H1 (cell line): ENCODE results near the gene SRPRA. TPM values are rescaled to one million over a fixed set of nuclear protein-coding genes. Genes with fewer than 3 reads are reported as not detected.

Source experiments
- CTCF ChIA-PET: fragments of 300-600 bp; sonication (Branson Sonifier 250); formaldehyde crosslinking; loops from one replicate; lab custom pipeline; 2021; ENCODE audit not compliant: partially characterized antibody; lab: Charles Lee
- POLR2A ChIA-PET: fragments of 300-600 bp; sonication (Branson Sonifier 250); formaldehyde crosslinking; loops from one replicate; lab custom pipeline; 2021; ENCODE audit warnings: inconsistent platforms; ENCODE audit not compliant: partially characterized antibody; lab: Charles Lee
- DNase-seq, 2 experiments: peaks; one replicate each; pipeline versions ENCODE4 v3.0.0 to v3.0.0-alpha.2; 2010 to 2022; ENCODE audit warnings: low spot score in 2 of 2, low read depth in 1 of 2, mixed read lengths in 1 of 2
- FAIRE-seq: peaks from 2 replicates; lab custom pipeline; 2011; peaks lifted over from hg19 to GRCh38; lab: Jason Lieb, UNC
- H2AFZ ChIP-seq: 2 replicates; pipeline ENCODE4 v1.8.1; 2012; ENCODE audit warnings: low read length, inconsistent platforms
- H2AK5ac ChIP-seq: 2 replicates; pipeline ENCODE4 v1.6.1; 2013; ENCODE audit warnings: low read depth, low read length
- H2BK120ac ChIP-seq: replicated peaks from 2 replicates; pipeline ENCODE3; 2013; ENCODE audit warnings: low read depth, low read length, inconsistent platforms
- H2BK12ac ChIP-seq: 2 replicates; pipeline ENCODE4 v1.6.1; 2013; ENCODE audit warnings: low read depth, low read length
- H2BK15ac ChIP-seq: 2 replicates; pipeline ENCODE4 v1.6.1; 2013; ENCODE audit warnings: low read length
- H2BK20ac ChIP-seq: 2 replicates; pipeline ENCODE4 v1.6.1; 2013; ENCODE audit warnings: low read length
- H2BK5ac ChIP-seq: 2 replicates; pipeline ENCODE4 v1.6.1; 2013; ENCODE audit warnings: low read depth, low read length
- H3K14ac ChIP-seq: 2 replicates; pipeline ENCODE4 v1.6.1; 2013; ENCODE audit warnings: inconsistent platforms; ENCODE audit not compliant: insufficient read length
- H3K18ac ChIP-seq: 2 replicates; pipeline ENCODE4 v1.6.1; 2013; ENCODE audit warnings: low read length; ENCODE audit errors: extremely low read depth
- H3K23ac ChIP-seq: 2 replicates; pipeline ENCODE4 v1.6.1; 2013; ENCODE audit warnings: inconsistent platforms; ENCODE audit not compliant: insufficient read length
- H3K23me2 ChIP-seq: 2 replicates; pipeline ENCODE4 v1.6.1; 2013; ENCODE audit warnings: low read depth, low read length
- H3K27ac ChIP-seq: 2 replicates; pipeline ENCODE4 v1.6.1; 2011; ENCODE audit warnings: low read depth, low read length, inconsistent platforms
- H3K27me3 ChIP-seq, 4 experiments: replicated peaks in 1 of 4; 1 replicate in 1 of 4; 2 replicates in 3 of 4; pipeline versions ENCODE4 v1.6.1 to v1.8.1; 2011 to 2013; ENCODE audit warnings: low read length in 3 of 4, mild to moderate bottlenecking in 3 of 4, inconsistent platforms in 2 of 4, mixed read lengths in 2 of 4, moderate library complexity in 1 of 4; ENCODE audit not compliant: control insufficient read depth in 3 of 4, insufficient read depth in 3 of 4; ENCODE audit errors: extremely low read depth in 1 of 4
- H3K36me3 ChIP-seq, 4 experiments: 2 replicates each; pipeline versions ENCODE4 v1.6.1 to v1.8.1; 2011 to 2013; ENCODE audit warnings: mild to moderate bottlenecking in 4 of 4, low read length in 3 of 4, moderate library complexity in 2 of 4, control low read depth in 1 of 4, inconsistent platforms in 1 of 4; ENCODE audit not compliant: insufficient read depth in 4 of 4, control insufficient read depth in 2 of 4
- H3K4ac ChIP-seq: replicated peaks from 2 replicates; pipeline ENCODE3; 2013; ENCODE audit warnings: low read length, low read depth, mixed read lengths, inconsistent platforms; ENCODE audit not compliant: insufficient read length
- H3K4me1 ChIP-seq, 4 experiments: replicated peaks in 1 of 4; 1 replicate in 1 of 4; 2 replicates in 3 of 4; pipeline versions ENCODE4 v1.6.1 to v1.8.1; 2011 to 2013; ENCODE audit warnings: low read length in 3 of 4, inconsistent platforms in 2 of 4, mixed read lengths in 1 of 4; ENCODE audit not compliant: insufficient read depth in 4 of 4, control insufficient read depth in 3 of 4
- H3K4me2 ChIP-seq, 2 experiments: 2 replicates each; pipeline versions ENCODE4 v1.6.1 to v1.8.1; 2011 to 2013; ENCODE audit warnings: low read depth in 2 of 2, low read length in 2 of 2, control low read depth in 1 of 2, inconsistent platforms in 1 of 2, mild to moderate bottlenecking in 1 of 2; ENCODE audit not compliant: insufficient read depth in 1 of 2
- H3K4me3 ChIP-seq, 4 experiments: fragments of 200-600, 300-600 bp in 1 of 4; sonication (generic), shearing (Covaris generic), sonication (Bioruptor Twin) in 1 of 4; 2 replicates each; pipeline versions ENCODE4 v1.5.1 to v1.8.1; 2011 to 2016; ENCODE audit warnings: low read length in 4 of 4, low read depth in 3 of 4, control low read depth in 2 of 4, inconsistent platforms in 2 of 4, mild to moderate bottlenecking in 2 of 4, mixed read lengths in 1 of 4, moderate library complexity in 1 of 4; ENCODE audit not compliant: insufficient read depth in 2 of 4; ENCODE audit errors: extremely low read depth in 1 of 4
- H3K56ac ChIP-seq: replicated peaks from 2 replicates; pipeline ENCODE3; 2013; ENCODE audit warnings: low read depth, mild to moderate bottlenecking, mixed read lengths, low read length, inconsistent platforms; ENCODE audit not compliant: insufficient read length
- H3K79me1 ChIP-seq: 2 replicates; pipeline ENCODE4 v1.6.1; 2013; ENCODE audit warnings: low read depth, low read length, control low read depth
- H3K79me2 ChIP-seq, 2 experiments: 2 replicates each; pipeline versions ENCODE4 v1.6.1 to v1.8.1; 2012 to 2013; ENCODE audit warnings: low read length in 2 of 2, mild to moderate bottlenecking in 2 of 2, inconsistent platforms in 1 of 2; ENCODE audit not compliant: insufficient read depth in 2 of 2, control insufficient read depth in 1 of 2
- H3K9ac ChIP-seq, 4 experiments: replicated peaks in 1 of 4; 1 replicate in 1 of 4; 2 replicates in 3 of 4; pipeline versions ENCODE4 v1.6.1 to v1.8.1; 2011 to 2013; ENCODE audit warnings: low read depth in 3 of 4, low read length in 3 of 4, control low read depth in 2 of 4, mild to moderate bottlenecking in 2 of 4, moderate library complexity in 2 of 4, inconsistent platforms in 1 of 4; ENCODE audit errors: extremely low read depth in 1 of 4
- H3K9me3 ChIP-seq, 2 experiments: 2 replicates each; pipeline versions ENCODE4 v1.6.1 to v1.8.1; 2012 to 2013; ENCODE audit warnings: mild to moderate bottlenecking in 2 of 2, moderate library complexity in 2 of 2, control low read depth in 1 of 2, inconsistent platforms in 1 of 2, low read depth in 1 of 2, low read length in 1 of 2, mixed read lengths in 1 of 2; ENCODE audit not compliant: insufficient read depth in 2 of 2
- H4K20me1 ChIP-seq, 2 experiments: replicated peaks in 1 of 2; 2 replicates each; pipeline versions ENCODE3 to v1.8.1; 2011 to 2013; ENCODE audit warnings: inconsistent platforms in 2 of 2, low read length in 2 of 2, mild to moderate bottlenecking in 1 of 2; ENCODE audit not compliant: insufficient read depth in 2 of 2, control insufficient read depth in 1 of 2
- H4K5ac ChIP-seq: 2 replicates; pipeline ENCODE4 v1.6.1; 2013; ENCODE audit warnings: low read length, low read depth, mixed read lengths, inconsistent platforms; ENCODE audit not compliant: insufficient read length
- H4K8ac ChIP-seq: 2 replicates; pipeline ENCODE4 v1.8.0; 2013; ENCODE audit warnings: mild to moderate bottlenecking, moderate library complexity, low read length, inconsistent platforms; ENCODE audit not compliant: insufficient read depth; ENCODE audit errors: extremely low read depth
- H4K91ac ChIP-seq: replicated peaks from 2 replicates; pipeline ENCODE3; 2013; ENCODE audit warnings: low read length, mixed read lengths, inconsistent platforms; ENCODE audit not compliant: insufficient read length
- CHD2 ChIP-seq: IDR thresholded peaks from 2 replicates; pipeline ENCODE4 v1.6.1; 2012; ENCODE audit warnings: low read length, improper control_type of control experiment
- CTBP2 ChIP-seq: IDR thresholded peaks from 2 replicates; pipeline ENCODE4 v1.7.0; 2011; ENCODE audit warnings: borderline replicate concordance, mild to moderate bottlenecking, moderate library complexity, mixed read lengths, low read length; ENCODE audit not compliant: insufficient read depth, insufficient read length
- GTF2F1 ChIP-seq: IDR thresholded peaks from 2 replicates; pipeline ENCODE4 v1.6.1; 2012; ENCODE audit warnings: low read depth, low read length, improper control_type of control experiment, borderline replicate concordance
- HDAC6 ChIP-seq: IDR thresholded peaks from one replicate; pipeline ENCODE4 v1.7.1; 2012; ENCODE audit warnings: low read depth, mild to moderate bottlenecking, inconsistent platforms, low read length, moderate library complexity
- JUND ChIP-seq: IDR thresholded peaks from 2 replicates; pipeline ENCODE4 v1.6.1; 2011; ENCODE audit warnings: mild to moderate bottlenecking, improper control_type of control experiment, low read length
- POLR2A ChIP-seq, 2 experiments: IDR thresholded peaks; 1 replicate in 1 of 2; 2 replicates in 1 of 2; pipeline ENCODE4 v1.6.1; 2011; ENCODE audit warnings: low read depth in 2 of 2, low read length in 2 of 2, mild to moderate bottlenecking in 2 of 2; ENCODE audit errors: control extremely low read depth in 1 of 2
- POU5F1 ChIP-seq: IDR thresholded peaks from 2 replicates; pipeline ENCODE4 v1.6.1; 2011; ENCODE audit warnings: low read depth, mild to moderate bottlenecking, low read length, moderate library complexity
- RBBP5 ChIP-seq: IDR thresholded peaks from 2 replicates; pipeline ENCODE4 v1.7.1; 2012; ENCODE audit warnings: low read depth, mild to moderate bottlenecking, inconsistent platforms, low read length, moderate library complexity, borderline replicate concordance
- RXRA ChIP-seq: IDR thresholded peaks from 2 replicates; pipeline ENCODE4 v1.6.1; 2011; ENCODE audit warnings: low read depth, mild to moderate bottlenecking, low read length, moderate library complexity; ENCODE audit not compliant: insufficient read depth
- SIN3A ChIP-seq, 2 experiments: IDR thresholded peaks in 1 of 2; conservative IDR thresholded peaks in 1 of 2; 2 replicates each; pipeline ENCODE4 v1.6.1; 2011 to 2012; ENCODE audit warnings: low read length in 2 of 2, improper control_type of control experiment in 1 of 2, low read depth in 1 of 2, mild to moderate bottlenecking in 1 of 2
- SIRT6 ChIP-seq: IDR thresholded peaks from one replicate; pipeline ENCODE4 v1.7.1; 2012; ENCODE audit warnings: low read length, inconsistent platforms
- TEAD4 ChIP-seq: IDR thresholded peaks from 2 replicates; pipeline ENCODE4 v1.6.1; 2012; ENCODE audit warnings: low read depth, low read length, inconsistent platforms, mixed read lengths
- YY1 ChIP-seq: IDR thresholded peaks from 2 replicates; pipeline ENCODE4 v1.6.1; 2011; ENCODE audit warnings: low read depth, mild to moderate bottlenecking, low read length
- WGBS, 2 experiments: shearing (Covaris generic) in 1 of 2; methylation state at CpG; one replicate each; pipeline versions ENCODE4 v1.1.6 to v1.1.7; 2013 to 2015; ENCODE audit warnings: low lambda C conversion rate in 2 of 2, mixed read lengths in 2 of 2, inconsistent platforms in 1 of 2, low coverage in 1 of 2, missing lambda C conversion rate in 1 of 2; ENCODE audit not compliant: insufficient replicate concordance in 2 of 2, insufficient coverage in 1 of 2, insufficient read length in 1 of 2; ENCODE audit errors: extremely low coverage in 1 of 2, missing lambda C conversion rate in 1 of 2; 5-methylcytosine and 5-hydroxymethylcytosine counted together
- polyA plus RNA-seq, 7 experiments: library from polyadenylated mRNA; depleted of rRNA in 3 of 7; stranded (reverse) in 5 of 7; unstranded in 2 of 7; fragments of >200 nt in 5 of 7; fragments of 200-250 nt in 2 of 7; gene quantifications; 1 replicate in 5 of 7; 2 replicates in 1 of 7; 4 replicates in 1 of 7; pipeline versions ENCODE4 v1.2.1 to v1.2.3, GENCODE V29; 2011 to 2013; ENCODE audit warnings: missing spikeins in 2 of 7, mixed read lengths in 2 of 7
- total RNA-seq: library from RNA; stranded (reverse); fragmentation: NEBNext Ultra II Directional; extraction: Animal tissue kit (Norgen Biotek cat#: 25700); gene quantifications from 2 replicates; pipeline ENCODE4 v1.2.1, GENCODE V29; 2021

The SRPRA gene
- total and polyA plus RNA-seq, 2 of the 8 experiments (the other 6 are each of a cell fraction or from before 2014, with no cell fraction given), result 57.6 to 62.0 TPM

- Histone ChIP-seq H3K23ac (no peak overlapping the region), H3K4ac (no peak overlapping the region), H2AK5ac (no peak overlapping the region), H3K4me1 (no peaks in the 10 kb centered on the region), H2BK15ac (no peak overlapping the region), H4K91ac (no peak overlapping the region), H2BK120ac (no peak overlapping the region), H4K5ac (no peak overlapping the region), H3K23me2 (no peaks in the 10 kb centered on the region), H2AFZ (no peak overlapping the region), H3K9ac (no peak overlapping the region; a peak in 1 of 7 replicates), H3K4me3 (no peak overlapping the region), H4K8ac (no peak overlapping the region), H3K79me2 (no peaks in the 10 kb centered on the region), H2BK5ac (no peak overlapping the region), H3K36me3 (peaks cover 0 to 4% (median 2%) of the 10 kb centered on the region in 4 experiments; a peak in 2 of 8 replicates), H2BK12ac (no peak overlapping the region), H3K18ac (no peak overlapping the region), H3K14ac (no peak overlapping the region), H3K79me1 (no peaks in the 10 kb centered on the region), H3K56ac (no peak overlapping the region), H2BK20ac (no peak overlapping the region), H3K27me3 (no peaks in the 10 kb centered on the region), H3K9me3 (no peaks in the 10 kb centered on the region), H4K20me1 (peaks cover 0 to 1% of the 10 kb centered on the region in 2 experiments), H3K27ac (no peak overlapping the region), H3K4me2 (no peak overlapping the region)
- DNase-seq (no peak), FAIRE-seq (no peak)
- POLR2A ChIA-PET, result interaction anchor here (0.9 to 1.4 kb wide), 3 partner anchors 8 to 45 kb away, joined by 3 read pairs; partner anchors contain the start of gene DCPS
- CTCF ChIA-PET, result interaction anchor here (0.8 to 4.8 kb wide), 37 partner anchors 8 to 255 kb away, joined by 3 to 31 read pairs (median 6); partner anchors contain the start of gene ST3GAL4
- 92% methylated on average over 14 of the region's 14 CpGs; no CpG with 5 or more reads in 1 of the 2 experiments for WGBS, 2 experiments
- TF ChIP-seq GTF2F1 (no peak), HDAC6 (no peak), SIRT6 (no peak), POU5F1 (no peak), TEAD4 (no peak), SIN3A (conservative IDR thresholded peaks at IDR 0.05 in 1 of 2, IDR thresholded peaks at IDR 0.05 in 1 of 2; ENCODE audit: low read depth in 1 of 2, low read length in 2 of 2) (no peak), CTBP2 (no peak), RBBP5 (no peak), JUND (no peak), YY1 (no peak), RXRA (no peak), CHD2 (no peak), POLR2A (IDR thresholded peaks at IDR 0.05; ENCODE audit: control extremely low read depth in 1 of 2, low read depth in 2 of 2, low read length in 2 of 2) (no peak)
These were observed 43.0 kb upstream of the SRPRA start for GRCh38 chr11:126311401-126312291.
